Suprapubic skin (tissue), 4 donors: Measurements from ENCODE around the gene GPAT2.
"Not testable (repeated sequence)": the region's sequence is repeated elsewhere in the genome, so short reads cannot be mapped to it uniquely, and the experiment has no call there.

Experiments
- CTCF ChIP-seq, 2 donors: fragments of 200-600 bp in 1 of 2; fragments of 450-650 bp in 1 of 2; sonication (generic) in 1 of 2; IDR thresholded peaks; one replicate each; pipeline ENCODE4 v1.5.1; 2016 to 2019; ENCODE audit warnings: antibody characterized with exemption in 2 of 2, mild to moderate bottlenecking in 1 of 2, moderate library complexity in 1 of 2
- EP300 ChIP-seq: sonication (generic); formaldehyde crosslinking; IDR thresholded peaks from one replicate; pipeline ENCODE4 v1.6.1; 2017; ENCODE audit warnings: antibody characterized with exemption
- POLR2A ChIP-seq, 2 donors: fragments of 450-650 bp; IDR thresholded peaks; one replicate each; pipeline ENCODE4 v1.6.1; 2017; ENCODE audit warnings: antibody characterized with exemption in 2 of 2, mild to moderate bottlenecking in 2 of 2, moderate library complexity in 2 of 2
- POLR2AphosphoS5 ChIP-seq, 3 donors: sonication (generic); formaldehyde crosslinking; IDR thresholded peaks; one replicate each; pipeline ENCODE4 v1.6.1; 2017; ENCODE audit warnings: antibody characterized with exemption in 3 of 3

GRCh38 chr2:96069878-96070277 is 35.2 kb upstream of the GPAT2 start:
- not testable (repeated sequence) for TF ChIP-seq CTCF (IDR thresholded peaks at IDR 0.05); POLR2A (IDR thresholded peaks at IDR 0.05); EP300; POLR2AphosphoS5 (IDR thresholded peaks at IDR 0.05)
